GM19099 (cell line): Measurements from ENCODE around the gene FGFRL1.
A peak's percentile ranks its signal among the peaks of the same experiment; 100 is the strongest.

Experiments used
- POLR2A ChIP-seq: IDR thresholded peaks from 3 replicates; pipeline ENCODE4 v1.6.1; 2011; ENCODE audit warnings: low read depth; ENCODE audit not compliant: insufficient read length; ENCODE audit errors: extremely low read depth

FGFRL1 gene

DNA sequence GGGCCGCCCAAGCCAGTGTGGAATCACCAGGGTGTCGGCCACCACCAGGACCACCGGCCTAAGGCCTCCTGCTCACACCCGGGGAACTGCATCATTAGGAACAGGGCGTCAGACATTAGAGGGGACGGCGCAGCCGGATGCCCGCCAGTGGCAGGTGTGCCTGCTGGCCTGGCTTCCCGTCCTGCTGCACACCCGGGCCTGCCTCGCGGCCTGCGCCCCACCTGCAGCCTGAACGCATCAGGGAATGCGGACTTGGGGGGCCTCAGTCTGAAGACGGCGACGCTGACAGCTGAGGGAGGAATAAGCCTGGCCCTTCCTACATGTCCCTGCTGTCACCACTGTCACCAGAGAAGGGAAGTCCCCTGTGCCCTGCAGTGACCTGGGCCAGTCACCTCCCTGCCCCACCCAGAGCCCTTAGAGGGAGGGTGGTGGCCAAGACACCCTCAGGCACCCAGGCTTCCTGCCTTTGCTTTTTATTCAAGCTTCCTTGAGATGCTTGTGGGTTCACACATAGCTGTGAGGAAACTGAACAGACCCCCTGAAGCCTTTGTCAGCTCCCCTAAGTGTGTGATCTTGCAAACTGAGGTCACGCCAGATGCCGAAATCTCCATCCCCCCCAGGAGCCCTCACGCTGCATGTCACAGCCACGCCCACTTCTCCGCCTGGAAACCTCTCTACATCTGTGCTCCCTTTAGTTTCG is 41.2 kb upstream of the FGFRL1 start:
- TF ChIP-seq POLR2A = no peak

DNA sequence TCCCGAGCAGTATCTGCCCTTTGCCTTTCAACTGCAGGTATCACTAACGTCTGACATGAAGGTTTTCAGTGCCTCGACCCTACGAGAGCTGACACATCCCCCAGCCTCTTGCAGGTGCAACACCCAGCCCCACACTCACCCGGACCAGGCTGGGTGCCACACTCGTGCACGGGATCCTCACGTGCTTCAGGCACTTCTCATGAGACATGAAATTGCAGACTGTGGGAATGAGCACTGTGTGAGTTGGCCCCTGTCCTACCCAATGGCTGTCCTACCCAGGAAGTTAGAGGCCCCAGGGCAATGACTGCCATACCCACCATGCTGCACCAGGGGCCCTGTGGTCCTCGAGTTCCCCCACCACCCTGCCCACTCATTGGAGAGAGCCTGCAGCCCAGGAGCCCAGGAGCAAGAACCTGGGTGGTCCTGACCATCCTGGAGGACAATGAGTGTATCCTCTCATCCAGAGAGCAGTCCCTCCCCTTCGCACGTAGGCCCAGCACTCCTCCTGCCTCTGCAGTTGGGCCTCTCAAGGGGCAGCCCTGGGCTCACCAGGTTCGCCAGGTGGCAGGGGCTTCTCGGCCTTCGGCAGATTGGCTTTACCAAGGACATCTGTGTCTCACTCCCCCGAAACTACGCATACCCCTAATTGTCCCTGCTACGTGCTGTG is 40.4 kb upstream of the FGFRL1 start:
- TF ChIP-seq POLR2A = no peak

DNA sequence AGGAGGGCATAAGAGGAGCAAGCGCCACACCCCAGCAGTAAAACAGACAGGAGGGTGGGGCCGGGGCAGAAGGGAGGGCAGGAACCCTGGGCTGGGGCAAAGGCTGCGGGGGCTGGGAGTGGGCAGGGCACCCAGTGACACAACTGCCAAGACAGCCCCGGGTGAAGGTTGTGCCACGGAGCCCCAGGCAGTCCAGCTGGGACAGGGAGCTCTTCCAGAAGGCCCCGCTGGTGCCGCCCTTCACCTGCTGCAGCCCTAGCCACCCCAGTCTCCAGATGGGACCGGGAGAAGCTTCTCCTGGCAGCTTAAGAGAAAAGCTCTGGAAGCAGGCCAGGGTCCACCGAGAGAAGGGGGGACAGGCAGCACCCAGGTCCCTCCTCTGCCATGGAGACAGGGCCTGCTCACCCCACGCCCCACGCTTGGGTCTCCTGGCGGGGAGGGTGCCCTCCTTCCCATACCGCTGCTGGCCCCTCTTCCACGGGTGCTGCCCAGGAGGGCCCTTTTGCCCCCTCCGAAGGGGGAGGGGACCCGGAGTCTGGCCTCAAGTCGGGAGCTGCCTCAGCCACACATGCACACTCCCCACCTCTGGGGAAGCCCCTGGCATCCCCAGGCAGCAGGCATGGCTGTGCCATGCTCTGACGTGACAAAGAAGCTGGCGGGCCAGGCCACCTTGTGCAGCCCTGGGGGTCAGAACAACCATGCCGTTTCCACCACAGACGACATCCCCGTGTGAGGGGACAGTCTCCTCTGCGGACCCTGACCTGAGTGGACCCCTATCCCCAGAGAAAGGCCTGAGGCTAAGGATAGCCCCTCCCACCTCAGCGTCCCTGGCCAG is 39.5 kb upstream of the FGFRL1 start:
- TF ChIP-seq POLR2A = no peak

DNA sequence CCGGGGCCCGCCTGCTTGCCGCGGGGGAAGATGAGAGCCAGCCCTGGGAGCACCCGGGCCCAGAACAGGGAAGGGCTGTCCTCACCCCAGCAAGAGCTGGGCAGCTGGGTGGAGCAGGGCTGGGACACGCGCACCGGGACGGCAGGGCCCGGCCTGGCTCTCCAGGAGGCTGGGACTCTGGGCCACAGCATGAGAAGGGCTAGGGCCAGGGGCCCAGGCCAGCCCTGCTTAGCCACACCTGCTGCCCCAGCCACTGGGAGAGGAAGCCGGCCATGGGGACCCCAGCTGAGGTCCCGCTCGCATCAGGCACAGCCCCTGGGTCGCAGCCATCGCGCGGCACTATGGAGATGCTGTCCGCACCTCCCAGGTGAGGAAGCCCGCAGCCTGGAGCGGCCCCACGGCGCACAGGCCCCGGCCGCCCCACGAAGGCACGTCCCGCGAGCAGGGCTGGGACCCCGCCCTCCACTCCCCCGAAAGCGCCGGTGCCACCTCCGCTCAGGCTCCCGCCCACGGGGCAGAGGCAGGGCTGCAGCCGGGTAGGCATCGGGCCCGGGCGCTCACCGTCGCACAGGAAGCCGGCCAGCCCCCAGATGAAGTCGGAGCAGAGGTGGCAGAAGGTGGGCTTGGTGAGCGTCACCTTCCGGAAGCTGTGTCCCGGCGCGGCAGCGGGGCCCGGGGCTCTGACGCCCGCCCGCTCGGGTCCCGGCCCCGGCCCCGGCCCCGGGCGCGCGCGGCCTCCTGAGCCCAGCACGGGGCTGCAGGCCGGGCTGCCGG is 38.6 kb upstream of the FGFRL1 start:
- TF ChIP-seq POLR2A = peak; percentile 7

DNA sequence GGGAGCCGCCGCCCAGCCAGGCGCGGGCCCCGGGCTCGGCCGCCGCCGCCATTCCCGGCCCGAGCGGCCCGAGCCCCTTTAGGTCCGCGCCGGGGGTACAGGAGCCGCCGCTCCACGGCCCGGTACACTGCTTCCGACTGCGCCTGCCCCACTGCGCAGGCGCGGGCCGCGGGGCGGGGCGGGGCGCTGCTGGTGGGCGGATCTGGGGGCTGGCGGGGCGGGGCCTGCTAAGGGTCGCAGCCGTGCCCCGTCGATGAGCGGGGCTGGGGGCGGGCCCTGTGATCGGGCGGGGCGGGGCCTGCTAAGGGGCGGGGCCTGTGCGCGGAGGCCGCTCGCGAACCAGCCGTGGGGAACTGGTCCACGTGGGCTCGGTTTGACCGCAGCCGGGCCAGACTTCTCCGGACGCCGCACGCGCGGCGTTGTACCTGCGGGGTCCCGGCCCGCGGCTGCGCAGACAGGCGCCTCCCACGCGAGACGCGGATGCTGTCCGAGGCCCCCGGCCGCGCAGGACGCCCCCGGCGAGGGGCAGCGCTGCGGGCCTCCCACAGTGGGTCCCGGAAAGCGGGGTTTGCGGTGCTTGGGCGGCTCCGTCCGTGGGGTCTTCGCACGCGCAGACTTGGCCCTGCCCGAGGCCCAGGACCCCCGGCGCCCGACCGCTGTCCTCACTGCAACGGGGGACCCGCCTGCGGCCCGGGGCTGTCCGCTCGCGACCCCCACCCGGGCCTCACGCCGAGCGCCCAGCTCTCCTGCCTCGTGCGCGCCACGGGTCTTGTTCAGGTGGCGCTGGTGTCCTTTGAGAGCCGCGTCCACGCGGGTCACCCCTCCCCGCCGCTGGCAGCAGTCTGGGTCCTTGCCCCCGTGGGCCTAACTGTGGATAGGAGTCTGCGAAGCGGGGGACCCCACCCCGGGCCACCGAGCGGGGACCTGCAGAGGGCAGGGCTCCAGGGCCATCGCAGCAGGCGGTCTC is 37.7 kb upstream of the FGFRL1 start, which contains the start of gene DGKQ:
Gene DGKQ (minus strand): TSS at position 139 of the 967 bp plus-strand sequence. CDS start 87 bp downstream, at position 52.
- peak; percentile 46 for TF ChIP-seq POLR2A

DNA sequence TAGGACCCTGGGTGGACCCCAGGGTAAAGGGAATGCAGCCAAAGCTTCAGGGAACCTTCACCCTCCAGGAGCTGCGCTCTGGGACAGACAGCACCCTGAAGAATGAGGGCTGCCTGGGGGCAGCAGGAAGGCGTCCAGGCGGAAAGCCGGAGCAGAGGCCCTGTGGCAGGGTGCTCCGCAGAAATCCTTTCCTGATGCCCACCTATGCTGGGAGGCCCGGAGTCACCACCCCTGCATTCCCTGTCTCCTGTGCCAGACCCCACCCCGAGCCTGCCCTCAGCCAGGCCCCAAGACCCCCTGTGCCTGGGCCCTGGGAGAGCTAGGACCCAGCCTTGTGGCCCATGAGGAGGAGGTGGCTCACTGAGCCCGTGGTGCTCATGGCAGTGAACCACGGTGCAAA is 36.8 kb upstream of the FGFRL1 start:
- TF ChIP-seq POLR2A = no peak

DNA sequence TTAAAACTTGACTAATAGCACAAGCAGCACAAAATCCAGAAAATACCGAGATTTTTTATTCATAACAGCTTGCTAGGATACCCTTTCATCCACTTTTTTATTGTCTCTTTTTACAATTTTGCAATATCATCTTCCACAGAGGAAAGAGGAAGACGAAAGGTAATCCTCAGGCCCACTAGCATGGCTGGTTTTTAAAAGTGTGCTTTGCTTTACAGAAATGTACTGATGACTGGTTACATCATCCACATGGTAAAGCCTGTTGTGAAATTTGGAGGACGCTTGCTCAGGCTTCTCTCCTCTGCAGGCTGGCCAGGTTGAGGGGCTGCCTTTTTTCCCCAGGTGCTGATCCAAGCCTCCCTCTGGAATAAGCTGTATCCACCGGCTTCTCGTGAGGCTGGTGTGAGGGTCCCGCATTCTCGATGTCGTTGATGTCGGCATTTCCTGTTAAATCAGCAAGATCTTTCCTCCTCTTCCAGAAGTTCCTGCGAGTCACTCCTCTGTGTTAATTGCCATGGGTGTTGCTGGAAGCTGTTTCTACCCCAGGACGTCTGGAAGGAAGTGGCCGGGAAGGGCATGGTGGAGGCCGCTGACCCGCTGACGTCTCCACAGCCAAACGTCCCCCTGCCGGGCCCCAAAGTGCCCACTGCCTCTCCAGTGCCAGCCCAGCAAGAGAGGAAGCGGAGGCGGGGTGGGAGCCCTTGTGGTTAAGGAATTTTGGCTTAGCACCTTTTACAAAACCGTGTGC is 32.3 kb upstream of the FGFRL1 start:
- TF ChIP-seq POLR2A = no peak

DNA sequence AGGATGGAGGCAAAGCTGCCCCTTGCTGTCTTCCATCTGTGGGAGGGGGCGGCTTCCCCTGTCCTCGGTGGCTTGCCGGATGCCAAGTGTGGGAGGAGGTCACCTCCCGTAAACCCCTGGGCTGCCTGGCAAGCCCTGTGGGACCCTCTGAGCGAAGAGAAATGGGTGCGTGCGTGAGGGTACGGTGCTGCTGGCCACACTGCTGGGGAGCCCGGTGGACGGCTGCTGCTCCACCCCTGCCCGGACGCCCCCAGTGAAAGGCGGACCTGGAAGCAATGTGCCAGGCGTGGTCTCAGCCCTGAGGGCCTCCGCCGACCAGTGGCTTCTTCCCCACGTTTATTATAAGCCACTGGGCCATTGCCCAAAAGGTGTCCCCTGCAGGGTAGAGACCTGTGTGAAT is 29.1 kb upstream of the FGFRL1 start:
- no peak for TF ChIP-seq POLR2A

DNA sequence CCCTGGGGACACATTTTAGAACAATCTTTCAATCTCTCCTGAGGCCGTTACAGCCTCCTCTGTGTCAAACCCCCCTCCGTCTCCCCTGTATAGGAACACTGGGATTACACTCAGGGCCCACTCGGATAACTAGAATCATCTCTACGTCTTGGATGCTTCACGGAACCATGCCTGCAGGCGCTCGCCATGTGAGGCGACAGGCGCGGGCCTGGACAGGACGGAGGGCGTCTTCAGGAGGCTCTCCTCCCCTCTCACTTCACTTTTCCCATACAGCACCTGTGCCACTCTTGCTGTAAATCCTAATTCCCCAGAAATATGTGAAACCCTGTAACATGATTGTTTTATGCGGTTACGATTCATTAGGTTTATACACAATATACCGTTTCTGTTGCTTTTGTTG is 28.6 kb upstream of the FGFRL1 start:
- TF ChIP-seq POLR2A = no peak

DNA sequence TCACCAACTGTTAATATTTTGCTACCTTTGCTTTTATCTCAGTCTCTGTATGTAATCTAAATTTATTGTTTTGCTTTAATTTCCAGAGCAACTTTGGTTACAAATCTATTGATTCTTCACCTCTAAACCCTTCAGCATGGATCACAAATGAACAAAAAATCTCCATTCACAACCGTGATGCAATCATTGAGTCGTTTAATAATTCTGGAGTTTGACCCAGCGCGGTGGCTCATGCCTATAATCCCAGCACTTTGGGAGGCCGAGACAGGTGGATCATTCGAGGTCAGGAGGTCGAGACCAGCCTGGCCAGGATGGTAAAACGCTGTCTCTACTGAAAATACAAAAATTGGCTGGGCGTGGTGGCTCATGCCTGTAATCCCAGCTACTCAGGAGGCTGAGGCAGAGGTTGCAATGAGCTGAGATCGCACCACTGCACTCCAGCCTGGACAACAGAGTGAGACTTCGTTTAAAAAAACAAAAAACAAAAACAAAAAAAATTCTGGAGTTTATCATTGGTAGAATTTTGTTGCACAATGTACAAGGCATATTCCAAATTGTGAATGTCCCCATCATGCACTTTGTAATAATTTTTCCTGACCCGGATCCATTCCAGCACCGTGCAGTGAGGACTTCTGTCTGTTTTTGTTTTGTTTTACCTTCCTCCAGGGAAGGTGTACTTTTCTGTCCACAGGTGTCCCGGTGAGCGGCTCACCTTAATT is 26.9 kb upstream of the FGFRL1 start:
- no peak for TF ChIP-seq POLR2A

DNA sequence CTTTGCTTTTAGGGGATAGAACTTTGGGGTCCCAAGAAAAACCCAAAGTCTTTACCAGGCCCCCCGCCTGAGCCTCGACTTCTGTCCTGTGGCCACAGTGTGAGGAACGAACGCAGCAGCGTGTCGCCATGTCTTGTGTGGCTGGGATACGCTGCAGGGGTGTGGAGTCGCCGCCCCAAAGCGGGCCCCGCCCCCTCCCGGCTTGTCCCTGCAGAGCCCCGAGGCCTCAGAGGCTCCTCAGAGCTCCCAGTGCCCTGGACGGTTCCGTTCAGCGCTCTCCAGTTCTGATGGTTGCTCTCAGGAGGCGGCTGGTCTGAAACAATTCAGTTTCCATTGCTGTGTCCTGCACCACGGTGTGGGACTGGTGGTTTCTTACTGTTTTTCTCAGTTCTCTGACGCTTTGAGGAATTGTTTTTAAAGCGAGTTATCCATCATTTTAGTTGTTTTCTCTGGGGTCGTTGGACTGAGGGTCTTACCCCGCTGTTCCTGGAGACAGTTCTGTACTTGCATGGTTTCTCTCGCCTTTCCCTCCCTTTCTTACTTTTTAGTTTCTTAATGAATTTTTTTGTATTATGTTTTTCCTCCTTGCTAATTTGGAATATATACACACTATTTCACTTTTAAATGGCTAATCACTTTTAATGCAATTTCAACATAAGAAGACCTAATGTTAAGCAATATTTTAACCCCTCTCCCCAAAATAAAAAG is 26.1 kb upstream of the FGFRL1 start:
- TF ChIP-seq POLR2A = no peak

DNA sequence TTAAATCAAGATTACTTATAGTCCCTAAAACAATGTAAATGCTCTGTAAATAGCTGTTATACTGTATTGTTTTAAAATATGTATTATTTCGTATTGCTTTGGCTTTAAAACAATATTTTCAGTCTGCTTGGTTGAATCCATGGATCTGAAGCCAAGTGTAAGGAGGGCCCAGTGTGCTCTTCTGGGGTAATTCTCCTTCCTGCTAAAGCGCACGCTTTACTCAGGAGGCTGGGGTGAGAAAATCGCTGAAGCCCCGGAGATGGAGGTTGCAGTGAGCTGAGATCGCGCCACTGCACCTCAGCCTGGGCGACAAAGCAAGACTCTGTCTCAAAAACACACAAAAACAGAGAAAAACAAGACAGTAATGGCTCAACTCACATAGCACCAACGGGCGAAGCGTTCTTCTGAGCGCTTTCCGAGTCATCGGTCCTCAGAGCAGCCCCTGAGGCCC is 25.0 kb upstream of the FGFRL1 start:
- no peak for TF ChIP-seq POLR2A
